ENCODE data around the gene KRTAP19-2.

KRTAP19-2 gene

GRCh38 chr21:30479259-30479658, 8.0 kb downstream of the KRTAP19-2 start:
- no peaks in the 10 kb centered on the region for H3K9me3 ChIP-seq (ENCODE audit: control insufficient read depth, low read length)
- H3K4me1 ChIP-seq (ENCODE audit: control insufficient read depth, insufficient read depth, low read length): no peaks in the 10 kb centered on the region
- no peak overlapping the region for H3K27ac ChIP-seq (ENCODE audit: insufficient read depth, low read depth, low read length, poor library complexity, severe bottlenecking)
- WGBS, 2 experiments: 92% methylated on average over 3 of the region's 4 CpGs
- no peak overlapping the region for H3K4me3 ChIP-seq (ENCODE audit: insufficient read depth, low read depth, low read length)
- H3K36me3 ChIP-seq (ENCODE audit: control insufficient read depth, insufficient read depth, low read length): no peaks in the 10 kb centered on the region
- H3K27me3 ChIP-seq (ENCODE audit: control insufficient read depth, insufficient read depth, low read length, poor library complexity, severe bottlenecking): no peaks in the 10 kb centered on the region

DNA sequence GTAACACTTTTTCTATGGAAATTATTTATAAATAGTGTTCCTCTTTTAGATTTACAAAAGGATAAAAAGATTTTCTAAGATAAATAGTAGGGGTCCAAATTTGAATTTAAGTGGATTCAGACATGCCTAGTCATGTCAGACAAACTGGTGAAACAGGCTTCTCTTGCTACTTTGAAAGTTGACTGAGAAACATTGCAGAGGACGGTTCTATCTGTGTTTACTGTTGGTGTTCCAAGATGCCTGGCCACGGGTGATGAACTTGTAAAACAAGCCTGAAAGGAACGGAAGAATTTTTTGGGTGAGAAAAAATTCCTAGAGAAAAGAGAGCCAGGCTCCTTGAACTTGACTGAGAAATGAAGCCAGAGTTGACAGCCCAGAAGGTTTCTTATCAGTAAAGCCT, 9.2 kb downstream of the KRTAP19-2 start:
- no peak overlapping the region for H3K27ac ChIP-seq (ENCODE audit: insufficient read depth, low read depth, low read length, poor library complexity, severe bottlenecking)
- H3K9me3 ChIP-seq (ENCODE audit: control insufficient read depth, low read length): no peaks in the 10 kb centered on the region
- no peaks in the 10 kb centered on the region for H3K36me3 ChIP-seq (ENCODE audit: control insufficient read depth, insufficient read depth, low read length)
- WGBS, 2 experiments: 77 to 80% methylated on average over 3 of the region's 3 CpGs
- H3K27me3 ChIP-seq (ENCODE audit: control insufficient read depth, insufficient read depth, low read length, poor library complexity, severe bottlenecking): no peaks in the 10 kb centered on the region
- no peak overlapping the region for H3K4me3 ChIP-seq (ENCODE audit: insufficient read depth, low read depth, low read length)
- H3K4me1 ChIP-seq (ENCODE audit: control insufficient read depth, insufficient read depth, low read length): no peaks in the 10 kb centered on the region

DNA sequence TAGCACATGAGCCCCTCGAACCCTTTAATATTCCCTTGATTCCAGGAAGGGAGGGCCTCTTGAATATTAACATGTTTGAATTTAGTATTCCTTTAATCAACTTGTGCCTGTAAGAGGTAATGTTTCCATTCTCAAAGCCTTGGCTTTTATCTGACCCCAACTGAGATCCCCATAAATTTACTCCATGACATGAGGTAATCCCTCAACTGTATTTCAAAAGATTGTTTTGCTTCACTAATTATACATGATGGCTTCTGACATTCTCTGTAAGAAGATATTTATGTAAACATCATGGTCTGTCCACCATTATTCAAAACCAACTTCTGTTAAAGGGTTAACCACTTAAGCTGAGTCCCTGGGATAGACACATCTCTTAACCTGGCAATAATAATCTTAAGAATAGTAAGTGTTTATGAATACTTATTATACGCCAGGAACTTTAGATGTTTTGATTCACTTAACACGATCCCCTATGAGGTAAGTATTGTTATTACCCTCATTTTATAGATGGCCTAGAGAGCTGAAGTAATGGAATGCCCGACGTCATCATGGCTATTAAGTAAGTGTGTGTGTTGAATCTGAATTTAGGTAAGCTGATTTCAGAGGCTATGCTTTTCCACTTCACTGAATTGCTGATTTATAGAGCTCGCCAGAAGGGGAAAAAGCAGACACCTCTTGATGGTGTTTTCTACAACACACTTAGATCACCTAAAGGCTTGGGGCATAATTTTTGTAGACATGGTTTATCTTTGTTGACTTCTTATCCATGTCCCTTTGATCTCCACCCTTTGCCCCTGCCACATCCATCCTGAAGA, 18.1 kb downstream of the KRTAP19-2 start:
- Histone ChIP-seq H3K27me3 (ENCODE audit: control insufficient read depth, insufficient read depth, low read length, poor library complexity, severe bottlenecking) (no peaks in the 10 kb centered on the region), H3K36me3 (ENCODE audit: control insufficient read depth, insufficient read depth, low read length) (no peaks in the 10 kb centered on the region), H3K4me1 (ENCODE audit: control insufficient read depth, insufficient read depth, low read length) (no peaks in the 10 kb centered on the region), H3K4me3 (ENCODE audit: insufficient read depth, low read depth, low read length) (no peak overlapping the region), H3K27ac (ENCODE audit: insufficient read depth, low read depth, low read length, poor library complexity, severe bottlenecking) (no peak overlapping the region), H3K9me3 (ENCODE audit: control insufficient read depth, low read length) (no peaks in the 10 kb centered on the region)
- 94 to 99% methylated on average over 6 of the region's 6 CpGs for WGBS, 2 experiments

- H3K9me3 ChIP-seq (ENCODE audit: control insufficient read depth, low read length): no peaks in the 10 kb centered on the region
- WGBS, 2 experiments: 56 to 62% methylated on average over 3 of the region's 3 CpGs
- H3K27ac ChIP-seq (ENCODE audit: insufficient read depth, low read depth, low read length, poor library complexity, severe bottlenecking): no peak overlapping the region
- H3K36me3 ChIP-seq (ENCODE audit: control insufficient read depth, insufficient read depth, low read length): no peaks in the 10 kb centered on the region
- no peaks in the 10 kb centered on the region for H3K27me3 ChIP-seq (ENCODE audit: control insufficient read depth, insufficient read depth, low read length, poor library complexity, severe bottlenecking)
- H3K4me3 ChIP-seq (ENCODE audit: insufficient read depth, low read depth, low read length): no peak overlapping the region
- H3K4me1 ChIP-seq (ENCODE audit: control insufficient read depth, insufficient read depth, low read length): no peaks in the 10 kb centered on the region
Measured at GRCh38 chr21:30463713-30464112, 23.5 kb downstream of the KRTAP19-2 start.

DNA sequence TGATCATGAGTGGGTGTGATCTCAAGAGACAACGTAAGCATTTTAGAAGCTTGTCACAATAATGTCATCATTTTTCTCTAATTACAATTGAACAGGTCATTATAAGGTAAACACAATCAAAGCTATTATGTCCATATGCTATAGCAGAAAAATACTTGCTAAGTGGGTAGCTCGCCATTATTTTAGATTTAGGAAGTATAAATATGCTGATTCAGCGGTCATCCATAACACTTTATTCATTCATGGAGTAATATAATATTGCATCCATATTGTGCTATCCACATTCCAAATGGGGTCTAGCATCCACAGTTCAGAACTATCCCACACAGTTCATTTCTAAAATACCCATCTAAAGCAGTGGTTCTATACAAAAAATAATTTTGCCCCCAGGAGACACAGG, 38.7 kb downstream of the KRTAP19-2 start:
- H3K4me1 ChIP-seq (ENCODE audit: control insufficient read depth, insufficient read depth, low read length): no peaks in the 10 kb centered on the region
- no peaks in the 10 kb centered on the region for H3K36me3 ChIP-seq (ENCODE audit: control insufficient read depth, insufficient read depth, low read length)
- no peak overlapping the region for H3K4me3 ChIP-seq (ENCODE audit: insufficient read depth, low read depth, low read length)
- no peaks in the 10 kb centered on the region for H3K9me3 ChIP-seq (ENCODE audit: control insufficient read depth, low read length)
- no peak overlapping the region for H3K27ac ChIP-seq (ENCODE audit: insufficient read depth, low read depth, low read length, poor library complexity, severe bottlenecking)
- H3K27me3 ChIP-seq (ENCODE audit: control insufficient read depth, insufficient read depth, low read length, poor library complexity, severe bottlenecking): no peaks in the 10 kb centered on the region
- WGBS, 2 experiments: 89 to 100% methylated on average over 1 to 3 of the region's 3 CpGs

GRCh38 chr21:30447056-30447455, 40.2 kb downstream of the KRTAP19-2 start:
- 82% methylated on average over 4 of the region's 4 CpGs for WGBS, 2 experiments
- H3K4me1 ChIP-seq (ENCODE audit: control insufficient read depth, insufficient read depth, low read length): no peaks in the 10 kb centered on the region

GRCh38 chr21:30444204-30444603, 43.0 kb downstream of the KRTAP19-2 start:
- 75 to 88% methylated on average over 1 of the region's 1 CpG for WGBS, 2 experiments

More at GRCh38 chr21:30447056-30447455, 40.2 kb downstream of the KRTAP19-2 start:
- H3K4me3 ChIP-seq (ENCODE audit: insufficient read depth, low read depth, low read length): no peak overlapping the region
- no peaks in the 10 kb centered on the region for H3K9me3 ChIP-seq (ENCODE audit: control insufficient read depth, low read length)
- H3K27ac ChIP-seq (ENCODE audit: insufficient read depth, low read depth, low read length, poor library complexity, severe bottlenecking): no peak overlapping the region
- H3K27me3 ChIP-seq (ENCODE audit: control insufficient read depth, insufficient read depth, low read length, poor library complexity, severe bottlenecking): no peaks in the 10 kb centered on the region
- H3K36me3 ChIP-seq (ENCODE audit: control insufficient read depth, insufficient read depth, low read length): no peaks in the 10 kb centered on the region

DNA sequence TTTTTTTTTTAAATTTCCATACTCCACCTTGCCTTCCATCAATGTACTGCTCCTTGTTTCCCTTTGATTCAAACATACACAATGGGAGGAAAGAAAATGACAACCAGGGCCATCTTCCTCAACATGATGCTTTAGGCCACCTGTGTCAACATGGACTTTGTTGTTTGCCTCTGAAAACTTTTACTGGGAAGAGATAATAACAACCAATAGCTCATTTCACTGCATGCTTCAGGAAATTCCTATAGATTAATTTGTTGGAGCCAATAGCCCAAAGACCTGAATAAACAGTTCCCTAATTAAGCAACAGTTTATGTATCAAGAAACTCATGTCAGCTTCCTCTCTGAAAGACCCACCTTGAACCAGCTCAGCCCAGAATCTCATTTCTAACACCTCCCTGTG, 44.0 kb downstream of the KRTAP19-2 start:
- H3K36me3 ChIP-seq (ENCODE audit: control insufficient read depth, insufficient read depth, low read length): no peaks in the 10 kb centered on the region
- H3K4me3 ChIP-seq (ENCODE audit: insufficient read depth, low read depth, low read length): no peak overlapping the region
- no peaks in the 10 kb centered on the region for H3K4me1 ChIP-seq (ENCODE audit: control insufficient read depth, insufficient read depth, low read length)
- H3K9me3 ChIP-seq (ENCODE audit: control insufficient read depth, low read length): no peaks in the 10 kb centered on the region
- no peak overlapping the region for H3K27ac ChIP-seq (ENCODE audit: insufficient read depth, low read depth, low read length, poor library complexity, severe bottlenecking)
- no peaks in the 10 kb centered on the region for H3K27me3 ChIP-seq (ENCODE audit: control insufficient read depth, insufficient read depth, low read length, poor library complexity, severe bottlenecking)

More at GRCh38 chr21:30444204-30444603, 43.0 kb downstream of the KRTAP19-2 start:
- Histone ChIP-seq H3K9me3 (ENCODE audit: control insufficient read depth, low read length) (no peaks in the 10 kb centered on the region), H3K27ac (ENCODE audit: insufficient read depth, low read depth, low read length, poor library complexity, severe bottlenecking) (no peak overlapping the region), H3K4me1 (ENCODE audit: control insufficient read depth, insufficient read depth, low read length) (no peaks in the 10 kb centered on the region), H3K27me3 (ENCODE audit: control insufficient read depth, insufficient read depth, low read length, poor library complexity, severe bottlenecking) (no peaks in the 10 kb centered on the region), H3K36me3 (ENCODE audit: control insufficient read depth, insufficient read depth, low read length) (no peaks in the 10 kb centered on the region), H3K4me3 (ENCODE audit: insufficient read depth, low read depth, low read length) (no peak overlapping the region)

DNA sequence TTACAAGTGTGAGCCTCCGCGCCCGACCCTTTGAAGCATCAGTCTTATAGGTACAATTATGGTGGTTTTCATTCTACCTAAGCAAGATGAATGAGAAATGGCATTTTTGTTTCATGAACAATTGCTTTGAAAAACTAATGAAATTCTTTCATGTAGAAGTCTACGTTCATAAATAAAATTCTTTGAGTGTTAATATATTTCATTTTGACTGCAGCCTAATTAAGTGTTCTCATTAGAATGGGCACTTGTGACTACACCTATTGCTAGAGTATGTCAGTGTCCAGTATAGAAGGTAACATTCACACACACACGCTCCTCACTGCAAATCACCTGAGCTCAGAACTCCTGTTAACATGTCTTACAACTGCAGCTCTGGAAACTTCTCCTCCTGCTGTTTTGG, 47.3 kb downstream of the KRTAP19-2 start, which contains the start of gene KRTAP15-1:
Gene KRTAP15-1 (plus strand): TSS at position 301 of the 400 bp plus-strand sequence. CDS start 53 bp downstream, at position 354.
- no peak within 1 kb of the TSS for H3K4me3 ChIP-seq (ENCODE audit: insufficient read depth, low read depth, low read length)
- 91 to 95% methylated on average over 5 of the region's 5 CpGs for WGBS, 2 experiments
- H3K27ac ChIP-seq (ENCODE audit: insufficient read depth, low read depth, low read length, poor library complexity, severe bottlenecking): no peak within 1 kb of the TSS

More for the DNA sequence above, 47.3 kb downstream of the KRTAP19-2 start, which contains the start of gene KRTAP15-1:
- Histone ChIP-seq H3K4me1 (ENCODE audit: control insufficient read depth, insufficient read depth, low read length) (no peaks in the 10 kb centered on the region), H3K27me3 (ENCODE audit: control insufficient read depth, insufficient read depth, low read length, poor library complexity, severe bottlenecking) (no peaks in the 10 kb centered on the region), H3K9me3 (ENCODE audit: control insufficient read depth, low read length) (no peaks in the 10 kb centered on the region), H3K36me3 (ENCODE audit: control insufficient read depth, insufficient read depth, low read length) (no peaks in the 10 kb centered on the region)
